Esophagus muscularis mucosa (tissue), 4 donors: ENCODE data around the gene DNAJC15. TPM values are rescaled to one million over a fixed set of nuclear protein-coding genes. Genes with fewer than 3 reads are reported as not detected.

Experiments used
- DNase-seq: peaks from one replicate; pipeline ENCODE4 v3.0.0-alpha.2; 2017; ENCODE audit errors: extremely low spot score
- H3K27ac ChIP-seq, 4 donors: fragments of 200-600 bp; sonication (generic); replicated peaks in 1 of 4; 1 replicate in 3 of 4; 2 replicates in 1 of 4; pipeline ENCODE4 v1.5.1; 2016 to 2019; ENCODE audit warnings: mild to moderate bottlenecking in 1 of 4
- H3K27me3 ChIP-seq, 4 donors: fragments of 200-600 bp; sonication (generic); one replicate each; pipeline versions ENCODE4 v1.5.1 to v1.6.0; 2016 to 2019
- H3K36me3 ChIP-seq, 4 donors: fragments of 200-600 bp; sonication (generic); one replicate each; pipeline ENCODE4 v1.5.1; 2016 to 2019
- H3K4me1 ChIP-seq, 4 donors: fragments of 200-600 bp; sonication (generic); one replicate each; pipeline ENCODE4 v1.5.1; 2016 to 2019
- H3K4me3 ChIP-seq, 4 donors: fragments of 200-600 bp; sonication (generic); 1 replicate in 2 of 4; 2 replicates in 2 of 4; pipeline ENCODE4 v1.5.1; 2016 to 2019; ENCODE audit warnings: mild to moderate bottlenecking in 4 of 4, moderate library complexity in 1 of 4
- H3K9me3 ChIP-seq, 4 donors: fragments of 200-600 bp; sonication (generic); 1 replicate in 3 of 4; 2 replicates in 1 of 4; pipeline ENCODE4 v1.5.1; 2016 to 2019
- CTCF ChIP-seq, 3 experiments: fragments of 200-600 bp in 2 of 3; fragments of 450-650 bp in 1 of 3; sonication (generic) in 2 of 3; IDR thresholded peaks; one replicate each; pipeline ENCODE4 v1.5.1; 2017 to 2019; ENCODE audit warnings: antibody characterized with exemption in 3 of 3, mild to moderate bottlenecking in 2 of 3, moderate library complexity in 1 of 3
- EP300 ChIP-seq: sonication (generic); formaldehyde crosslinking; IDR thresholded peaks from one replicate; pipeline ENCODE4 v1.6.1; 2017; ENCODE audit warnings: antibody characterized with exemption
- POLR2A ChIP-seq: fragments of 450-650 bp; IDR thresholded peaks from one replicate; pipeline ENCODE4 v1.6.1; 2017; ENCODE audit warnings: antibody characterized with exemption, moderate library complexity, mild to moderate bottlenecking, low read depth
- POLR2AphosphoS5 ChIP-seq, 2 donors: sonication (generic); formaldehyde crosslinking; IDR thresholded peaks; one replicate each; pipeline ENCODE4 v1.6.1; 2017; ENCODE audit warnings: antibody characterized with exemption in 2 of 2
- WGBS: methylation state at CpG from one replicate; pipeline ENCODE4 v1.1.5; 2018; 5-methylcytosine and 5-hydroxymethylcytosine counted together
- intact Hi-C: fragments of 100-400 bp; cut with DNase I; formaldehyde crosslinking; loops from one replicate; pipeline ENCODE4 v1.15.1; 2023
- total RNA-seq, 4 donors: library from RNA; depleted of rRNA; stranded (reverse); fragments of >200 nt; gene quantifications; one replicate each; pipeline versions ENCODE4 v1.1.0 to v1.2.1, GENCODE V29; 2016

DNAJC15 gene
- total RNA-seq, 4 donors from 2014 or later, result 13.3 to 19.8 (median 13.6) TPM

- intact Hi-C loops, result no loop called here
- no peak overlapping the region for H3K27ac ChIP-seq
- H3K4me3 ChIP-seq, result no peak overlapping the region
- peaks cover 9 to 18% (median 11%) of the 10 kb centered on the region in 4 donors for H3K4me1 ChIP-seq
- DNase-seq, result no peak
- H3K9me3 ChIP-seq, result no peaks in the 10 kb centered on the region
- WGBS, result 46% methylated on average over 3 of the region's 3 CpGs
- no peaks in the 10 kb centered on the region for H3K36me3 ChIP-seq
- no peaks in the 10 kb centered on the region for H3K27me3 ChIP-seq
- no peak for TF ChIP-seq EP300
- TF ChIP-seq POLR2A, result no peak
- TF ChIP-seq POLR2AphosphoS5 (IDR thresholded peaks at IDR 0.05), result no peak
- no peak for TF ChIP-seq CTCF (IDR thresholded peaks at IDR 0.05)
Observed at GRCh38 chr13:43129511-43130110, 106.2 kb downstream of the DNAJC15 start.

DNA sequence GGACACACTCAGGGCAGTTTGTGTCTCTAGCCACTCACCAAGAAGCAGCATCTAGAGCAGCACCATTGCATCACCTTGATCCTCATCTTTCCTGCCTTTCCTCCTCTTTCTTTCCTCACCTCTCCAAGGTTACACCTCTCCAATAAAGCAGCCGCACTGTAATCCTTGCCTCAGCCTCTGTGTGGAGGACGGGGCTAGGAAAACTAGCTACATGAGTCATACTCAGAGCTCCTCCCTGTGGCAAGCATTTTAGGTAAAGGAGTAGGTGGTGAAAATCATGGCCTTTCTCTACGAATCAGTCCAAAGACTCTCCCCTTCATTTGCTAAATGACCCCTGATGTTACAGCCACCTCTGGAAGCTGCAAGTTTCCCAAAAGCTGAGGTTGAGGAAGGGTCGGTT is 108.9 kb downstream of the DNAJC15 start:
- Histone ChIP-seq H3K4me3 (no peak overlapping the region), H3K36me3 (no peaks in the 10 kb centered on the region), H3K27me3 (no peaks in the 10 kb centered on the region), H3K9me3 (no peaks in the 10 kb centered on the region), H3K4me1 (peaks cover 9 to 14% (median 9%) of the 10 kb centered on the region in 4 donors), H3K27ac (no peak overlapping the region)
- 68% methylated on average over 4 of the region's 4 CpGs for WGBS
- TF ChIP-seq POLR2AphosphoS5 (IDR thresholded peaks at IDR 0.05) (no peak), EP300 (no peak), CTCF (IDR thresholded peaks at IDR 0.05) (no peak), POLR2A (no peak)
- intact Hi-C loops, result no loop called here
- DNase-seq, result no peak

GRCh38 chr13:43132911-43133310 is 109.5 kb downstream of the DNAJC15 start:
- no peak for DNase-seq
- no peaks in the 10 kb centered on the region for H3K9me3 ChIP-seq
- TF ChIP-seq POLR2AphosphoS5 (IDR thresholded peaks at IDR 0.05), result no peak
- no peak for TF ChIP-seq EP300
- TF ChIP-seq CTCF (IDR thresholded peaks at IDR 0.05), result no peak
- TF ChIP-seq POLR2A, result no peak
- no peak overlapping the region for H3K27ac ChIP-seq
- intact Hi-C loops, result no loop called here
- 77% methylated on average over 5 of the region's 5 CpGs for WGBS
- peaks cover 2 to 7% (median 4%) of the 10 kb centered on the region in 4 donors for H3K4me1 ChIP-seq
- no peaks in the 10 kb centered on the region for H3K27me3 ChIP-seq
- H3K36me3 ChIP-seq, result no peaks in the 10 kb centered on the region
- H3K4me3 ChIP-seq, result no peak overlapping the region

DNA sequence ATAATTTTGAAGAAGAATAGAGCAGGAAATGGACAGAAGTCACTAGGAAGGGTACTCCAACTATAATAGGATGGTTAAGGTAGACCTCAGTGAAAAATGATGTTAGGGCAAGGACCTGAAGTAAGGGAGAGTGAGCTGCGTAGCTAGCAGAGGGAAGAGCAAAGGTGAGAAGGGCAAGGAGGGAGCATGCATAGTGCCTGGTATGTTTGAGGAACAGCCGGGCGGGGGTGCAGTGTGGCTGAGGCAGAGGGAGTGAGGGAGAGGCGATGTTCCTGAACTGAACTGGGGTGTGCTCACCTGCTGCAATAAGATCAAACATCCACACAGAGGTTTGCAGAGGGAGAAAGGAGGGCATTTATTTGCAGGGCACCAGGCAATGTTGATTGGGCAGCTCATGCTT is 110.4 kb downstream of the DNAJC15 start:
- H3K4me3 ChIP-seq, result no peak overlapping the region
- no peaks in the 10 kb centered on the region for H3K9me3 ChIP-seq
- H3K4me1 ChIP-seq, result peaks cover 0 to 4% (median 0%) of the 10 kb centered on the region in 4 donors
- intact Hi-C loops, result no loop called here
- WGBS, result 93% methylated on average over 4 of the region's 4 CpGs
- no peaks in the 10 kb centered on the region for H3K36me3 ChIP-seq
- H3K27me3 ChIP-seq, result no peaks in the 10 kb centered on the region
- no peak for TF ChIP-seq EP300
- no peak for TF ChIP-seq CTCF (IDR thresholded peaks at IDR 0.05)
- TF ChIP-seq POLR2A, result no peak
- TF ChIP-seq POLR2AphosphoS5 (IDR thresholded peaks at IDR 0.05), result no peak
- no peak overlapping the region for H3K27ac ChIP-seq
- no peak for DNase-seq

DNA sequence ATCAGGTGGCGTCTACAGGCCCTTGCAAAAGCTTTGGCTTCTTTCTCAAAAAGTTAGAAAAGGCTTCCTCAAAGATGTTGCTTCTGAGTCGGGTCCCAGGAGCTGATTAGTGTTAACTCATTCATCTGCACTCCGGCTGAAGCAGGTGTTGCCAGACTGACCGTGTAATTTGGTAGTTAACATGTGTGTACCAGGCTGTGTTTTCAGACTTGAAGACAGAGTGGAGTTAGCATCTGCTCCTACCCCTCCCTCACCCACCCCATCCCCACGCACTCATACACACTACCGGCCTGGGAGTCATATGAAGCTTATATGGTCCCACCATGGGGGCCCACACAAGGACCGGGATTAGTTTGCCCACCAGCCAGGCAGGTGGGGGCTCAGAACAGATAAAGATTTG is 111.5 kb downstream of the DNAJC15 start:
- Histone ChIP-seq H3K9me3 (no peaks in the 10 kb centered on the region), H3K4me1 (peaks cover 0 to 1% (median 0%) of the 10 kb centered on the region in 4 donors), H3K27me3 (no peaks in the 10 kb centered on the region), H3K36me3 (no peaks in the 10 kb centered on the region), H3K4me3 (no peak overlapping the region), H3K27ac (no peak overlapping the region)
- TF ChIP-seq POLR2A (no peak), POLR2AphosphoS5 (IDR thresholded peaks at IDR 0.05) (no peak), CTCF (IDR thresholded peaks at IDR 0.05) (no peak), EP300 (no peak)
- DNase-seq, result no peak
- intact Hi-C loops, result no loop called here
- 88% methylated on average over 7 of the region's 7 CpGs for WGBS
